Hematopoietic multipotent progenitor cell treated with erythropoietin and hydrocortisone succinate and interleukin-3 and kit ligand, for 15 days (in vitro differentiated cells): ENCODE measurements around the gene RNF113B.

Source experiments
- DNase-seq: peaks from one replicate; pipeline ENCODE4 v3.0.0-alpha.2; 2015; ENCODE audit warnings: low spot score

Gene RNF113B

DNA sequence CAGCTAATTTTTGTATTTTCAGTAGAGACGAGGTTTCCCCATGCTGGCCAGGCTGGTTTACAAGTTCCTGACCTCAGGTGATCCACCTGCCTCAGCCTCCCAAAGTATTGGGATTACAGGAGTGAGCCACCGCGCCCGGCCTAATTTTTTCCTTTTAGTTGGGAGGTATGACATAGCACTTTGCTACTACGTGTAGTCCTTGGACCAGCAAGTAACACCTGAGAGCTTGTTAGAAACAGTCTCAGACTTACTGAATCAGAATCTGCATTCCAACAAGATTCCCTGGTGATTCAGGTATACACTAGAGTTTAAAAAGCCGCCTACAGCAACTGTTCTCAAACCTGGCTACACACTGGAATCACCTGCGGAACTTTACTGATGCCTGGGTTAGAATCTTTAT lies 36.0 kb downstream of the RNF113B start:
- DNase-seq = no peak

DNA sequence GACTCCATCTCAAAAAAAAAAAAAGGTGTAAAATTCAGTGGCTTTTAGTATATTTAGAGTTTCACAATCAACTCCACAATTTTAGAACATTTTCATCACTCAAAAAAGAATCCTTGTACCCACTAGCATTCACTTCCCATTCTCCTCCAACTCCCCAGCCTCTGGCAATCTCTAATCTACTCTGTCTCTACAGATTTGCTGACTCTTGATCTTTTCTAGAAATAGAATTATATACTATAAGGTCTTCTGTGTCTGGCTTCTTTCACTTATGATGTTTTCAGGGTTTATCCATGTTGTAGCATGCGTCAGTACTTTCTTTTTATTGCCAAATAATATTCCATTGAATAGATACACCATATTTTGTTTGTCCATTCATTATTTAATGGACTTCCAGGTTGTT lies 42.2 kb downstream of the RNF113B start:
- DNase-seq = no peak

DNA sequence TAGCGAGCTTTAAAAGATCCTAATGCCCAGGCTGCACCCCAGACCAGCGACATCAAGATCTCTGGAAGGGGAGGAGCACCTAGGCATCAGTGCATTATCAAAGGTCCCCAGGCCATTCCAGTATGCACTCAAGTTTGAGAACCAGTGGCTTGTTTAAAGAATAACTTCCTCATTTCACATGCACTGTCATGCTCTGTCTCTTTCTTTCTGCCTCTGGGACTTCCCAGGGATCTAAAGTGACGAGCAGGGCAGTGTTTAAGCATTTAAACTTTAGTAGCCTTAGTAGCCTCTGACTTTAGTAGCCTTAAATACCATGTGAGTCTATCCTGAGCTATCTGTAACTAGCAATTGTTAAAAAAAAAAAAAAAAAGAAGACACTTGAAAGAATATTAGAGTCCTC lies 43.1 kb downstream of the RNF113B start:
- DNase-seq = no peak

DNA sequence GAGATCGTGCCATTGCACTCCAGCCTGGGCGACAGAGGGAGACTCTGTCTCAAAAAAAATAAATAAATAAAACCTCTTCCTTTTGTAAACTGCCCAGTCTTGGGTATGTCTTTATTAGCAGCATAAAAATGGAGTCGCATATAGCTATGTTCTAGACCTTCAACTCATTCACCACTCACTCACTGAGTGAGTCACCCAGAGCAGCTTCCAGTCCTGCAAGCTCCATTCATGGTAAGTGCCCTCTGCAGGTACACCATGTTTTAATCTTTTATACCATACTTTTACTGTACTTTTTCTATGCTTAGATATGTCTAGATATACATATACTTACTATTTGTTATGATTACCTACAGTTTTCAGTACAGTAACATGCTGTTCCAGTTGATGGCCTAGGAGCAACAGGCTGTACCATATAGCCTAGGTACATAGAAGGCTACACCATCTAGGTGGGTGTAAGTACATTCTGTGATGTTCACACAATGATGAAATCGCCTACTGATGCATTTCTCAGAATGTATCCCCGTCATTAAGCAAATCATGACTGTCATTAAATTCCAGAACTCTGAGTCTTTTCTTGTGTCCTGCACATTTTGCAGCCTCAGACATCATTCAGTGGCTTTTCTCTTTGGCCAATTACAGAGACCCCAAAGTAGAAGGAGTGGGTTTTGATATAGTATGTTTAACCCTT lies 47.9 kb downstream of the RNF113B start:
- no peak for DNase-seq
